ACC112 (cell line): ENCODE measurements around the gene ZNF397.
A peak's percentile ranks its signal among the peaks of the same experiment; 100 is the strongest.

Experiments used
- H2AFZ ChIP-seq: fragments of 200-600 bp; sonication (generic); one replicate; pipeline ENCODE4 v1.6.0; 2017; ENCODE audit warnings: antibody characterized with exemption, low read length; ENCODE audit not compliant: unreplicated experiment
- H3K27ac ChIP-seq: fragments of 200-600 bp; sonication (generic); 2 replicates; pipeline ENCODE4 v1.5.1; 2014; ENCODE audit warnings: low read depth, mild to moderate bottlenecking, antibody characterized with exemption, low read length, moderate library complexity
- H3K27me3 ChIP-seq: fragments of 200-600 bp; sonication (generic); 2 replicates; pipeline ENCODE4 v1.6.1; 2014; ENCODE audit warnings: mild to moderate bottlenecking, antibody characterized with exemption, low read length, moderate library complexity, mixed read lengths; ENCODE audit not compliant: insufficient read depth
- H3K36me3 ChIP-seq: fragments of 200-600 bp; sonication (generic); 2 replicates; pipeline ENCODE4 v1.6.1; 2016; ENCODE audit warnings: mild to moderate bottlenecking, antibody characterized with exemption, low read length, moderate library complexity, mixed read lengths; ENCODE audit not compliant: insufficient read depth
- H3K4me1 ChIP-seq: fragments of 200-600 bp; sonication (generic); one replicate; pipeline ENCODE4 v1.6.1; 2016; ENCODE audit warnings: low read length, mixed read lengths; ENCODE audit not compliant: insufficient read depth, unreplicated experiment, control insufficient read depth
- H3K4me3 ChIP-seq: fragments of 200-600 bp; sonication (generic); 2 replicates; pipeline ENCODE4 v1.5.1; 2014; ENCODE audit warnings: mild to moderate bottlenecking, low read depth, low read length
- H3K79me2 ChIP-seq: fragments of 200-600 bp; sonication (generic); one replicate; pipeline ENCODE4 v1.6.0; 2016; ENCODE audit warnings: low read length; ENCODE audit not compliant: control insufficient read depth, unreplicated experiment, insufficient read depth

The ZNF397 gene

GRCh38 chr18:35268821-35269220 lies 28.0 kb downstream of the ZNF397 start:
- Histone ChIP-seq H3K27ac (no peak overlapping the region), H3K27me3 (no peaks in the 10 kb centered on the region), H3K4me3 (no peak overlapping the region), H3K36me3 (peaks cover 47% of the 10 kb centered on the region), H2AFZ (no peak overlapping the region), H3K79me2 (peaks cover 3% of the 10 kb centered on the region), H3K4me1 (no peaks in the 10 kb centered on the region)

GRCh38 chr18:35271656-35272055 lies 30.8 kb downstream of the ZNF397 start:
- Histone ChIP-seq H3K4me1 (no peaks in the 10 kb centered on the region), H3K27me3 (no peaks in the 10 kb centered on the region), H2AFZ (no peak overlapping the region), H3K4me3 (no peak overlapping the region), H3K36me3 (peaks cover 27% of the 10 kb centered on the region), H3K27ac (no peak overlapping the region), H3K79me2 (peaks cover 7% of the 10 kb centered on the region)

GRCh38 chr18:35276267-35276666 lies 35.4 kb downstream of the ZNF397 start:
- Histone ChIP-seq H3K36me3 (peaks cover 34% of the 10 kb centered on the region), H3K27ac (no peak overlapping the region), H3K4me3 (no peak overlapping the region), H2AFZ (no peak overlapping the region), H3K27me3 (no peaks in the 10 kb centered on the region), H3K4me1 (no peaks in the 10 kb centered on the region), H3K79me2 (peaks cover 34% of the 10 kb centered on the region)

- H3K27me3 ChIP-seq: no peaks in the 10 kb centered on the region
- H3K36me3 ChIP-seq: peaks cover 34% of the 10 kb centered on the region
- no peak overlapping the region for H3K27ac ChIP-seq
- peaks cover 12% of the 10 kb centered on the region for H3K4me1 ChIP-seq
- H2AFZ ChIP-seq: no peak overlapping the region
- peaks cover 42% of the 10 kb centered on the region for H3K79me2 ChIP-seq
- H3K4me3 ChIP-seq: no peak overlapping the region
These were observed 36.8 kb downstream of the ZNF397 start for GRCh38 chr18:35277633-35278032.

GRCh38 chr18:35278085-35278484 lies 37.3 kb downstream of the ZNF397 start:
- Histone ChIP-seq H3K27ac (no peak overlapping the region), H2AFZ (no peak overlapping the region), H3K36me3 (peaks cover 33% of the 10 kb centered on the region), H3K4me3 (no peak overlapping the region), H3K27me3 (no peaks in the 10 kb centered on the region), H3K4me1 (peaks cover 15% of the 10 kb centered on the region), H3K79me2 (peaks cover 42% of the 10 kb centered on the region)

GRCh38 chr18:35278969-35279368 lies 38.1 kb downstream of the ZNF397 start:
- peaks cover 15% of the 10 kb centered on the region for H3K4me1 ChIP-seq
- no peak overlapping the region for H3K4me3 ChIP-seq
- H3K79me2 ChIP-seq: peaks cover 45% of the 10 kb centered on the region
- H3K27me3 ChIP-seq: no peaks in the 10 kb centered on the region
- H3K27ac ChIP-seq: no peak overlapping the region
- H3K36me3 ChIP-seq: peaks cover 36% of the 10 kb centered on the region
- no peak overlapping the region for H2AFZ ChIP-seq

- Histone ChIP-seq H3K27ac (peak overlapping the region; percentile 60), H3K4me3 (no peak overlapping the region), H2AFZ (no peak overlapping the region), H3K36me3 (peaks cover 62% of the 10 kb centered on the region), H3K4me1 (peaks cover 15% of the 10 kb centered on the region), H3K27me3 (no peaks in the 10 kb centered on the region), H3K79me2 (peaks cover 67% of the 10 kb centered on the region)
These were observed 41.5 kb downstream of the ZNF397 start for GRCh38 chr18:35282353-35282752.

GRCh38 chr18:35283923-35284794 lies 43.3 kb downstream of the ZNF397 start:
- no peak overlapping the region for H3K27ac ChIP-seq
- H3K79me2 ChIP-seq: peaks cover 75% of the 10 kb centered on the region
- no peaks in the 10 kb centered on the region for H3K27me3 ChIP-seq
- no peak overlapping the region for H3K4me3 ChIP-seq
- H3K36me3 ChIP-seq: peaks cover 61% of the 10 kb centered on the region
- H2AFZ ChIP-seq: no peak overlapping the region
- peaks cover 21% of the 10 kb centered on the region for H3K4me1 ChIP-seq

- no peak overlapping the region for H3K4me3 ChIP-seq
- H3K4me1 ChIP-seq: peaks cover 21% of the 10 kb centered on the region
- no peaks in the 10 kb centered on the region for H3K27me3 ChIP-seq
- H3K27ac ChIP-seq: no peak overlapping the region
- no peak overlapping the region for H2AFZ ChIP-seq
- H3K36me3 ChIP-seq: peaks cover 54% of the 10 kb centered on the region
- peaks cover 75% of the 10 kb centered on the region for H3K79me2 ChIP-seq
These were observed 44.0 kb downstream of the ZNF397 start for GRCh38 chr18:35284841-35285240.

GRCh38 chr18:35289293-35289692 lies 48.5 kb downstream of the ZNF397 start:
- H3K79me2 ChIP-seq: peaks cover 77% of the 10 kb centered on the region
- H2AFZ ChIP-seq: peak overlapping the region; percentile 68
- peak overlapping the region; percentile 68 for H3K27ac ChIP-seq

GRCh38 chr18:35289727-35290093 lies 48.9 kb downstream of the ZNF397 start:
- H3K27me3 ChIP-seq: no peaks in the 10 kb centered on the region
- peaks cover 15% of the 10 kb centered on the region for H3K4me1 ChIP-seq
- H3K36me3 ChIP-seq: peaks cover 48% of the 10 kb centered on the region
- peak overlapping the region; percentile 85 for H3K4me3 ChIP-seq
- H3K27ac ChIP-seq: peak overlapping the region; percentile 68
- peak overlapping the region; percentile 68 for H2AFZ ChIP-seq
- H3K79me2 ChIP-seq: peaks cover 76% of the 10 kb centered on the region

More at GRCh38 chr18:35289293-35289692, 48.5 kb downstream of the ZNF397 start:
- Histone ChIP-seq H3K36me3 (peaks cover 45% of the 10 kb centered on the region), H3K27me3 (no peaks in the 10 kb centered on the region), H3K4me1 (peaks cover 15% of the 10 kb centered on the region), H3K4me3 (peak overlapping the region; percentile 85)
